GM19035 (cell line): ENCODE data around the gene DCLRE1C.
"Not testable (repeated sequence)": the region's sequence is repeated elsewhere in the genome, so short reads cannot be mapped to it uniquely, and the experiment has no call there.

ENCODE experiments used
- ATAC-seq: cut with Tn5 transposase; IDR thresholded peaks from one replicate; pipeline ENCODE4 v1.9.1; 2021; ENCODE audit not compliant: unreplicated experiment

Gene DCLRE1C

GRCh38 chr10:14891151-14891550 lies 62.7 kb downstream of the DCLRE1C start:
- no peak for ATAC-seq

GRCh38 chr10:14889318-14889717 lies 64.6 kb downstream of the DCLRE1C start:
- ATAC-seq, result no peak

GRCh38 chr10:14884082-14884481 lies 69.8 kb downstream of the DCLRE1C start:
- no peak for ATAC-seq

GRCh38 chr10:14880229-14880628 lies 73.7 kb downstream of the DCLRE1C start:
- ATAC-seq, result no peak

- no peak for ATAC-seq
Measured at GRCh38 chr10:14879928-14880193, 74.0 kb downstream of the DCLRE1C start.

- peak; percentile 22 for ATAC-seq
Measured at GRCh38 chr10:14879124-14879927, 74.6 kb downstream of the DCLRE1C start.

- ATAC-seq, result peak; percentile 92
Measured at GRCh38 chr10:14878266-14879123, 75.4 kb downstream of the DCLRE1C start, which contains the start of gene SUV39H2. Gene SUV39H2, plus strand, starts transcription at chr10:14878866. Its CDS starts 23 bp downstream, at chr10:14878889.

GRCh38 chr10:14876764-14877163 lies 77.1 kb downstream of the DCLRE1C start:
- no peak for ATAC-seq

GRCh38 chr10:14875941-14876340 lies 78.0 kb downstream of the DCLRE1C start:
- no peak for ATAC-seq

- no peak for ATAC-seq
Measured at GRCh38 chr10:14873090-14873760, 80.7 kb downstream of the DCLRE1C start.

- not testable (repeated sequence) for ATAC-seq
Measured at GRCh38 chr10:14864871-14865270, 89.0 kb downstream of the DCLRE1C start.

- ATAC-seq, result not testable (repeated sequence)
Measured at GRCh38 chr10:14864466-14864865, 89.4 kb downstream of the DCLRE1C start.

- no peak for ATAC-seq
Measured at GRCh38 chr10:14860791-14861190, 93.1 kb downstream of the DCLRE1C start.

- ATAC-seq, result no peak
Measured at GRCh38 chr10:14859775-14860174, 94.1 kb downstream of the DCLRE1C start.

GRCh38 chr10:14859043-14859442 lies 94.9 kb downstream of the DCLRE1C start:
- no peak for ATAC-seq

GRCh38 chr10:14858338-14858960 lies 95.4 kb downstream of the DCLRE1C start:
- no peak for ATAC-seq

- ATAC-seq, result no peak
Measured at GRCh38 chr10:14855453-14855852, 98.4 kb downstream of the DCLRE1C start.

GRCh38 chr10:14852236-14852635 lies 101.7 kb downstream of the DCLRE1C start:
- ATAC-seq, result no peak
